A204.1 (cell line): ENCODE data around the gene ENO4.

ENCODE experiments used
- FAIRE-seq: peaks from 2 replicates; lab custom pipeline; 2012; peaks lifted over from hg19 to GRCh38; lab: Jason Lieb, UNC

ENO4 gene

GRCh38 chr10:116849248-116850057, at the start of gene ENO4:
TSS of gene ENO4 (plus strand) at chr10:116849499. CDS start at chr10:116849567, 68 bp downstream.
- FAIRE-seq: no peak

GRCh38 chr10:116800286-116800929, 48.9 kb upstream of the ENO4 start:
- FAIRE-seq: no peak

GRCh38 chr10:116801658-116802057, 47.6 kb upstream of the ENO4 start:
- FAIRE-seq: no peak

GRCh38 chr10:116802474-116802873, 46.8 kb upstream of the ENO4 start:
- FAIRE-seq: no peak

GRCh38 chr10:116802876-116803275, 46.4 kb upstream of the ENO4 start:
- FAIRE-seq: no peak

- FAIRE-seq: no peak
Observed at GRCh38 chr10:116803451-116804249, 45.6 kb upstream of the ENO4 start.

- FAIRE-seq: no peak
Observed at GRCh38 chr10:116808706-116809105, 40.6 kb upstream of the ENO4 start.

GRCh38 chr10:116809483-116810119, 39.7 kb upstream of the ENO4 start:
- no peak for FAIRE-seq

- no peak for FAIRE-seq
Observed at GRCh38 chr10:116810120-116810500, 39.2 kb upstream of the ENO4 start.

- no peak for FAIRE-seq
Observed at GRCh38 chr10:116810895-116811294, 38.4 kb upstream of the ENO4 start.

- FAIRE-seq: no peak
Observed at GRCh38 chr10:116811691-116812090, 37.6 kb upstream of the ENO4 start.

GRCh38 chr10:116815641-116816415, 33.5 kb upstream of the ENO4 start:
- no peak for FAIRE-seq

- FAIRE-seq: no peak
Observed at GRCh38 chr10:116817178-116817577, 32.1 kb upstream of the ENO4 start.

- no peak for FAIRE-seq
Observed at GRCh38 chr10:116817780-116818343, 31.4 kb upstream of the ENO4 start.

GRCh38 chr10:116819999-116820677, 29.2 kb upstream of the ENO4 start:
- FAIRE-seq: no peak

GRCh38 chr10:116825901-116826300, 23.4 kb upstream of the ENO4 start:
- no peak for FAIRE-seq

GRCh38 chr10:116826803-116827202, 22.5 kb upstream of the ENO4 start:
- FAIRE-seq: no peak

GRCh38 chr10:116827214-116827671, 22.1 kb upstream of the ENO4 start:
- FAIRE-seq: no peak

GRCh38 chr10:116828116-116828515, 21.2 kb upstream of the ENO4 start:
- no peak for FAIRE-seq

- no peak for FAIRE-seq
Observed at GRCh38 chr10:116829711-116830110, 19.6 kb upstream of the ENO4 start.

GRCh38 chr10:116831086-116831485, 18.2 kb upstream of the ENO4 start:
- no peak for FAIRE-seq
